IMR-90 (cell line): ENCODE data around the gene EML6. TPM values are rescaled to one million over a fixed set of nuclear protein-coding genes. Genes with fewer than 3 reads are reported as not detected.

Source experiments
- ATAC-seq: fragments of 200-7000 bp; cut with Tn5 transposase; 2 replicates; pipeline ENCODE4 v1.9.1; 2020; ENCODE audit warnings: low read depth, mild to moderate bottlenecking, moderate library complexity
- BruUV-seq: library from RNA; stranded (reverse); fragments of 400-500 nt; replicated peaks from 2 replicates; lab custom pipeline; 2021; lab: Mats Ljungman, UMichigan
- CTCF ChIA-PET: fragments of 300-600 bp; formaldehyde crosslinking; extraction: SDS; loops from one replicate; lab custom pipeline; 2021; ENCODE audit warnings: antibody characterized with exemption; lab: Yijun Ruan, JAX
- POLR2A ChIA-PET: fragments of 300-600 bp; sonication (Branson Sonifier 250); formaldehyde crosslinking; loops from one replicate; lab custom pipeline; 2022; ENCODE audit warnings: antibody characterized with exemption; ENCODE audit not compliant: unreplicated experiment; lab: Charles Lee
- DNase-seq: peaks from one replicate; pipeline ENCODE4 v3.0.0; 2013
- H2AFZ ChIP-seq: replicated peaks from 2 replicates; pipeline ENCODE3; 2013; ENCODE audit warnings: low read length, mild to moderate bottlenecking; ENCODE audit not compliant: poor library complexity
- H2AK5ac ChIP-seq: 2 replicates; pipeline ENCODE4 v1.6.1; 2013; ENCODE audit warnings: low read depth, low read length, inconsistent platforms
- H2AK9ac ChIP-seq: replicated peaks from 2 replicates; pipeline ENCODE3; 2013; ENCODE audit warnings: mild to moderate bottlenecking, low read depth, low read length, moderate library complexity; ENCODE audit not compliant: poor library complexity
- H2BK120ac ChIP-seq: 2 replicates; pipeline ENCODE4 v1.6.1; 2013; ENCODE audit warnings: low read depth, low read length, inconsistent platforms
- H2BK15ac ChIP-seq: 3 replicates; pipeline ENCODE4 v1.6.1; 2013; ENCODE audit warnings: low read depth, low read length, inconsistent platforms
- H2BK20ac ChIP-seq: 2 replicates; pipeline ENCODE4 v1.6.1; 2013; ENCODE audit warnings: low read depth, mild to moderate bottlenecking, inconsistent platforms, low read length, moderate library complexity
- H2BK5ac ChIP-seq: 2 replicates; pipeline ENCODE4 v1.6.1; 2013; ENCODE audit warnings: mild to moderate bottlenecking, low read depth, low read length, inconsistent platforms; ENCODE audit not compliant: poor library complexity, severe bottlenecking
- H3K14ac ChIP-seq: replicated peaks from 2 replicates; pipeline ENCODE4 v1.6.1; 2013; ENCODE audit warnings: low read depth, low read length, inconsistent platforms
- H3K18ac ChIP-seq: 2 replicates; pipeline ENCODE4 v1.6.1; 2013; ENCODE audit warnings: low read depth, low read length, control low read depth
- H3K23ac ChIP-seq: 2 replicates; pipeline ENCODE4 v1.6.1; 2013; ENCODE audit warnings: low read depth, low read length, inconsistent platforms
- H3K27ac ChIP-seq: 2 replicates; pipeline ENCODE4 v1.5.1; 2013; ENCODE audit warnings: mild to moderate bottlenecking, control low read depth, low read length; ENCODE audit not compliant: insufficient read depth
- H3K27me3 ChIP-seq: 2 replicates; pipeline ENCODE4 v1.6.1; 2013; ENCODE audit warnings: low read length; ENCODE audit not compliant: control insufficient read depth, insufficient read depth
- H3K36me3 ChIP-seq: 2 replicates; pipeline ENCODE4 v1.6.1; 2013; ENCODE audit warnings: low read length, mixed read lengths; ENCODE audit not compliant: control insufficient read depth, insufficient read depth
- H3K4ac ChIP-seq: 2 replicates; pipeline ENCODE4 v1.6.1; 2013; ENCODE audit warnings: low read depth, low read length, inconsistent platforms
- H3K4me1 ChIP-seq: 2 replicates; pipeline ENCODE4 v1.6.1; 2013; ENCODE audit warnings: low read length, mixed read lengths; ENCODE audit not compliant: control insufficient read depth, insufficient read depth
- H3K4me2 ChIP-seq: 2 replicates; pipeline ENCODE4 v1.6.1; 2013; ENCODE audit warnings: low read depth, mild to moderate bottlenecking, control low read depth, low read length, moderate library complexity
- H3K4me3 ChIP-seq: 2 replicates; pipeline ENCODE4 v1.5.1; 2013; ENCODE audit warnings: low read depth, mild to moderate bottlenecking, control low read depth, low read length, moderate library complexity; ENCODE audit not compliant: insufficient read depth
- H3K56ac ChIP-seq: 2 replicates; pipeline ENCODE4 v1.6.1; 2013; ENCODE audit warnings: low read length, inconsistent platforms; ENCODE audit not compliant: insufficient read depth; ENCODE audit errors: extremely low read depth
- H3K79me1 ChIP-seq, 2 experiments: 2 replicates each; pipeline ENCODE4 v1.6.1; 2013; ENCODE audit warnings: low read length in 2 of 2, inconsistent platforms in 1 of 2, low read depth in 1 of 2
- H3K9ac ChIP-seq: 2 replicates; pipeline ENCODE4 v1.6.1; 2013; ENCODE audit warnings: low read depth, low read length, control low read depth
- H3K9me1 ChIP-seq: 2 replicates; pipeline ENCODE4 v1.6.1; 2013; ENCODE audit warnings: low read length, inconsistent platforms; ENCODE audit not compliant: insufficient read depth
- H3K9me3 ChIP-seq: 2 replicates; pipeline ENCODE4 v1.6.1; 2013; ENCODE audit warnings: low read length; ENCODE audit not compliant: control insufficient read depth, insufficient read depth
- H4K20me1 ChIP-seq: 2 replicates; pipeline ENCODE4 v1.6.1; 2013; ENCODE audit warnings: low read length, inconsistent platforms; ENCODE audit not compliant: insufficient read depth
- H4K5ac ChIP-seq: 2 replicates; pipeline ENCODE4 v1.6.1; 2013; ENCODE audit warnings: mild to moderate bottlenecking, low read depth, low read length, control low read depth
- H4K8ac ChIP-seq, 2 experiments: 2 replicates each; pipeline ENCODE4 v1.6.1; 2013; ENCODE audit warnings: low read depth in 2 of 2, low read length in 2 of 2, control low read depth in 1 of 2, inconsistent platforms in 1 of 2
- H4K91ac ChIP-seq: 2 replicates; pipeline ENCODE4 v1.6.1; 2013; ENCODE audit warnings: low read depth, low read length, inconsistent platforms; ENCODE audit not compliant: insufficient read depth
- CEBPB ChIP-seq: IDR thresholded peaks from 2 replicates; pipeline ENCODE4 v1.6.1; 2012; ENCODE audit warnings: low read depth, low read length, improper control_type of control experiment
- FOS ChIP-seq: fragments of 150-350 bp; IDR thresholded peaks from 2 replicates; pipeline ENCODE4 v1.6.1; 2016; ENCODE audit warnings: low read depth, low read length
- MXI1 ChIP-seq: IDR thresholded peaks from 2 replicates; pipeline ENCODE4 v1.6.1; 2012; ENCODE audit warnings: low read depth, mild to moderate bottlenecking, low read length, moderate library complexity, borderline replicate concordance
- WGBS, 2 experiments: methylation state at CpG; one replicate each; pipeline versions ENCODE4 v1.1.5 to v1.1.7; 2013; ENCODE audit warnings: missing lambda C conversion rate in 2 of 2; ENCODE audit not compliant: insufficient read length in 1 of 2; ENCODE audit errors: extremely low coverage in 2 of 2; 5-methylcytosine and 5-hydroxymethylcytosine counted together
- dilution Hi-C: fragments of 300-500 bp; cut with HindIII; formaldehyde crosslinking; loops from one replicate; pipeline ENCODE4 v1.14.3; 2018; ENCODE audit warnings: low sequenced_read_pairs; ENCODE audit not compliant: unreplicated experiment
- in situ Hi-C: fragments of 300-500 bp; cut with MboI; formaldehyde crosslinking; loops from 3 replicates; pipeline ENCODE4 v1.14.3; 2019; ENCODE audit warnings: low sequenced_read_pairs, inconsistent platforms, mixed read lengths
- intact Hi-C: fragments of 100-400 bp; cut with micrococcal nuclease; formaldehyde crosslinking; loops from 2 replicates; pipeline ENCODE4 v1.10.0; 2022
- polyA plus RNA-seq, 3 experiments: library from polyadenylated mRNA; depleted of rRNA; stranded (reverse); fragments of >200 nt; gene quantifications; 2 replicates each; pipeline ENCODE4 v1.2.3, GENCODE V29; 2012; ENCODE audit warnings: low replicate concordance in 1 of 3
- total RNA-seq: library from RNA; depleted of rRNA; stranded (reverse); fragments of >200 nt; gene quantifications from 2 replicates; pipeline ENCODE4 v1.2.3, GENCODE V29; 2012

The EML6 gene
- total and polyA plus RNA-seq, 2 of the 4 experiments (the other 2 are of a cell fraction), result 0.18 to 0.19 TPM

DNA sequence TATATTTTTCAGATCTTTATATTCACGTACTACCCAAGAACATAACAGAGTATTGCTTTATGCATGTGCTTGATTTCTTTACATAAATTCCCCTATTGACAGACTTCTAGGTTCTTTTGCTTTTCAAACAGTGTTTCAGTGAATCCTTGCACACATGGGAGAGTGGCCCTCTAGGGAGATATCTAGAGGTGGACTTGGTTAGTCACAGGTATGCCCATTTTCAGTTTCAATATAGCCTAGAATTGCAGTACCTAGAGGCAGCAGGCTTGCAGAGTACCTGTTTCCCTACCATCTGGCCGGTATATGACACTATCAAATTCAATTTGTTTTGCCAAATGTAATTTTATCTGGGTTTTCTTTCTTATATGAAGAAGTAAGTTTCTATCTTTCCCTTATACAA, 36.8 kb downstream of the EML6 start:
- Histone ChIP-seq H2AK9ac (no peak overlapping the region), H3K18ac (no peak overlapping the region), H3K79me1 (no peaks in the 10 kb centered on the region), H3K36me3 (no peaks in the 10 kb centered on the region), H2BK15ac (no peak overlapping the region), H3K4me2 (no peak overlapping the region), H4K5ac (no peak overlapping the region), H3K4me3 (no peak overlapping the region), H2AK5ac (no peak overlapping the region), H3K9me3 (no peaks in the 10 kb centered on the region), H4K8ac (no peak overlapping the region), H3K23ac (no peak overlapping the region), H3K9me1 (no peaks in the 10 kb centered on the region), H3K56ac (no peak overlapping the region), H2AFZ (no peak overlapping the region), H3K14ac (no peak overlapping the region), H4K91ac (no peak overlapping the region), H3K27ac (no peak overlapping the region), H2BK20ac (no peak overlapping the region), H2BK5ac (no peak overlapping the region), H3K9ac (no peak overlapping the region), H4K20me1 (no peaks in the 10 kb centered on the region), H2BK120ac (no peak overlapping the region), H3K4me1 (no peaks in the 10 kb centered on the region), H3K4ac (no peak overlapping the region), H3K27me3 (peaks cover 2% of the 10 kb centered on the region; the same call in 1 of the 2 replicates)
- in situ Hi-C loops (no loop called here), dilution Hi-C loops (no loop called here), intact Hi-C loops (no loop called here)
- TF ChIP-seq MXI1 (no peak), FOS (no peak), CEBPB (no peak)
- BruUV-seq, result no TSS peak
- no CpG with 5 or more reads among the region's 2 CpGs for WGBS, 2 experiments
- DNase-seq (no peak), ATAC-seq (no peak)
- POLR2A ChIA-PET, result no interaction called here
- CTCF ChIA-PET, result interaction anchor here (1.9 kb wide), 1 partner anchor 78 kb away, joined by 4 read pairs; no protein-coding TSS in a partner anchor
